ENCODE measurements around the gene HECTD4.
A peak's percentile ranks its signal among the peaks of the same experiment; 100 is the strongest.

HECTD4 gene

GRCh38 chr12:112146123-112146522 is 236.1 kb downstream of the HECTD4 start:
- TF ChIP-seq CTCF (IDR thresholded peaks at IDR 0.05; ENCODE audit: insufficient read depth, low read depth, low read length, missing control alignments), result no peak
- H3K4me3 ChIP-seq (ENCODE audit: low read depth, low read length), result no peak overlapping the region
- no peak for DNase-seq (ENCODE audit: low read depth)

GRCh38 chr12:112140728-112141127 is 241.5 kb downstream of the HECTD4 start:
- H3K4me3 ChIP-seq (ENCODE audit: low read depth, low read length), result no peak overlapping the region
- DNase-seq (ENCODE audit: low read depth), result no peak

GRCh38 chr12:112134731-112135130 is 247.5 kb downstream of the HECTD4 start:
- no peak for TF ChIP-seq CTCF (IDR thresholded peaks at IDR 0.05; ENCODE audit: insufficient read depth, low read depth, low read length, missing control alignments)

More at GRCh38 chr12:112140728-112141127, 241.5 kb downstream of the HECTD4 start:
- no peak for TF ChIP-seq CTCF (IDR thresholded peaks at IDR 0.05; ENCODE audit: insufficient read depth, low read depth, low read length, missing control alignments)

GRCh38 chr12:112133418-112133817 is 248.8 kb downstream of the HECTD4 start:
- DNase-seq (ENCODE audit: low read depth), result no peak
- H3K4me3 ChIP-seq (ENCODE audit: low read depth, low read length), result no peak overlapping the region
- no peak for TF ChIP-seq CTCF (IDR thresholded peaks at IDR 0.05; ENCODE audit: insufficient read depth, low read depth, low read length, missing control alignments)

More at GRCh38 chr12:112134731-112135130, 247.5 kb downstream of the HECTD4 start:
- H3K4me3 ChIP-seq (ENCODE audit: low read depth, low read length), result no peak overlapping the region
- DNase-seq (ENCODE audit: low read depth), result no peak

GRCh38 chr12:112131686-112132085 is 250.5 kb downstream of the HECTD4 start:
- TF ChIP-seq CTCF (IDR thresholded peaks at IDR 0.05; ENCODE audit: insufficient read depth, low read depth, low read length, missing control alignments), result no peak
- DNase-seq (ENCODE audit: low read depth), result no peak
- H3K4me3 ChIP-seq (ENCODE audit: low read depth, low read length), result no peak overlapping the region

- TF ChIP-seq CTCF (IDR thresholded peaks at IDR 0.05; ENCODE audit: insufficient read depth, low read depth, low read length, missing control alignments), result no peak
- peak overlapping the region; percentile 55 for H3K4me3 ChIP-seq (ENCODE audit: low read depth, low read length)
- peak; percentile 68 for DNase-seq (ENCODE audit: low read depth)
Measured at GRCh38 chr12:112130441-112130998, 251.7 kb downstream of the HECTD4 start.

- peak overlapping the region; percentile 91 for H3K4me3 ChIP-seq (ENCODE audit: low read depth, low read length)
- DNase-seq (ENCODE audit: low read depth), result no peak
- TF ChIP-seq CTCF (IDR thresholded peaks at IDR 0.05; ENCODE audit: insufficient read depth, low read depth, low read length, missing control alignments), result no peak
Measured at GRCh38 chr12:112126911-112127310, 255.3 kb downstream of the HECTD4 start.
